H9 (cell line): ENCODE results near the gene ERBIN. TPM values are rescaled to one million over a fixed set of nuclear protein-coding genes. Genes with fewer than 3 reads are reported as not detected.
A peak's percentile ranks its signal among the peaks of the same experiment; 100 is the strongest.

ENCODE experiments used
- DNase-seq: peaks from one replicate; pipeline ENCODE4 v3.0.0-alpha.2; 2017
- H2AFZ ChIP-seq: one replicate; pipeline ENCODE4 v1.6.1; 2013; ENCODE audit warnings: mild to moderate bottlenecking, low read length, control low read depth, moderate library complexity
- H2AK5ac ChIP-seq: 2 replicates; pipeline ENCODE4 v1.6.1; 2013; ENCODE audit warnings: low read length, control low read depth, mixed read lengths; ENCODE audit not compliant: insufficient read length
- H2BK120ac ChIP-seq: one replicate; pipeline ENCODE4 v1.6.1; 2013; ENCODE audit warnings: low read depth, mild to moderate bottlenecking, low read length, control low read depth, inconsistent platforms; ENCODE audit not compliant: poor library complexity, severe bottlenecking
- H2BK12ac ChIP-seq: 2 replicates; pipeline ENCODE4 v1.6.1; 2013; ENCODE audit warnings: low read length, control low read depth, mixed read lengths, low read depth; ENCODE audit not compliant: insufficient read length
- H2BK15ac ChIP-seq: 2 replicates; pipeline ENCODE4 v1.6.1; 2013; ENCODE audit warnings: low read depth, low read length, control low read depth
- H2BK20ac ChIP-seq: one replicate; pipeline ENCODE4 v1.6.1; 2013; ENCODE audit warnings: low read depth, mild to moderate bottlenecking, low read length, control low read depth, inconsistent platforms; ENCODE audit not compliant: poor library complexity, severe bottlenecking
- H2BK5ac ChIP-seq: 2 replicates; pipeline ENCODE4 v1.6.1; 2013; ENCODE audit warnings: low read length, control low read depth, mixed read lengths; ENCODE audit not compliant: insufficient read length
- H3K14ac ChIP-seq: 2 replicates; pipeline ENCODE4 v1.6.1; 2013; ENCODE audit warnings: low read length, control low read depth; ENCODE audit not compliant: insufficient read depth
- H3K18ac ChIP-seq: 2 replicates; pipeline ENCODE4 v1.6.1; 2013; ENCODE audit warnings: low read depth, mild to moderate bottlenecking, mixed read lengths, low read length, control low read depth; ENCODE audit not compliant: insufficient read length
- H3K23ac ChIP-seq: 2 replicates; pipeline ENCODE4 v1.6.1; 2013; ENCODE audit warnings: low read length, control low read depth, mixed read lengths, low read depth; ENCODE audit not compliant: insufficient read length
- H3K23me2 ChIP-seq: 2 replicates; pipeline ENCODE4 v1.6.1; 2013; ENCODE audit warnings: low read depth, mild to moderate bottlenecking, mixed read lengths, low read length, control low read depth; ENCODE audit not compliant: insufficient read length, poor library complexity, severe bottlenecking
- H3K27ac ChIP-seq: 2 replicates; pipeline ENCODE4 v1.5.1; 2013; ENCODE audit warnings: low read length, control low read depth, mixed read lengths, low read depth; ENCODE audit not compliant: insufficient read length
- H3K27me3 ChIP-seq: 2 replicates; pipeline ENCODE4 v1.6.1; 2013; ENCODE audit warnings: low read length, control low read depth, inconsistent platforms; ENCODE audit not compliant: insufficient read depth
- H3K4ac ChIP-seq: 2 replicates; pipeline ENCODE4 v1.6.1; 2013; ENCODE audit warnings: low read depth, mild to moderate bottlenecking, control low read depth, inconsistent platforms, low read length, moderate library complexity
- H3K4me1 ChIP-seq: 2 replicates; pipeline ENCODE4 v1.6.1; 2013; ENCODE audit warnings: low read length, control low read depth, inconsistent platforms; ENCODE audit not compliant: insufficient read depth
- H3K4me2 ChIP-seq: 2 replicates; pipeline ENCODE4 v1.6.1; 2013; ENCODE audit warnings: low read length, control low read depth, mixed read lengths; ENCODE audit not compliant: insufficient read length, insufficient read depth
- H3K56ac ChIP-seq: 2 replicates; pipeline ENCODE4 v1.6.1; 2013; ENCODE audit warnings: low read depth, mild to moderate bottlenecking, mixed read lengths, low read length, control low read depth; ENCODE audit not compliant: insufficient read length
- H3K79me1 ChIP-seq: 2 replicates; pipeline ENCODE4 v1.6.1; 2013; ENCODE audit warnings: low read depth, mild to moderate bottlenecking, moderate library complexity, low read length, control low read depth, inconsistent platforms; ENCODE audit not compliant: insufficient read depth, poor library complexity, severe bottlenecking
- H3K79me2 ChIP-seq: 2 replicates; pipeline ENCODE4 v1.6.1; 2013; ENCODE audit warnings: low read length, control low read depth, inconsistent platforms; ENCODE audit not compliant: insufficient read depth
- H3K9ac ChIP-seq: 2 replicates; pipeline ENCODE4 v1.6.1; 2013; ENCODE audit warnings: low read length, control low read depth, mixed read lengths; ENCODE audit not compliant: insufficient read length; ENCODE audit errors: extremely low read depth
- H3K9me3 ChIP-seq: one replicate; pipeline ENCODE4 v1.6.1; 2013; ENCODE audit warnings: low read depth, low read length, inconsistent platforms; ENCODE audit not compliant: control insufficient read depth
- H3T11ph ChIP-seq: one replicate; pipeline ENCODE4 v1.6.1; 2013; ENCODE audit warnings: mild to moderate bottlenecking, low read length, control low read depth, inconsistent platforms
- H4K20me1 ChIP-seq: one replicate; pipeline ENCODE4 v1.6.1; 2013; ENCODE audit not compliant: control insufficient read depth, insufficient read length, insufficient read depth
- H4K5ac ChIP-seq: 2 replicates; pipeline ENCODE4 v1.6.1; 2013; ENCODE audit warnings: low read depth, mild to moderate bottlenecking, mixed read lengths, low read length, control low read depth; ENCODE audit not compliant: insufficient read length
- H4K8ac ChIP-seq: replicated peaks from 2 replicates; pipeline ENCODE4 v1.6.1; 2013; ENCODE audit warnings: low read length, control low read depth, mixed read lengths, low read depth; ENCODE audit not compliant: insufficient read length
- H4K91ac ChIP-seq: 2 replicates; pipeline ENCODE4 v1.6.1; 2013; ENCODE audit warnings: low read depth, mild to moderate bottlenecking, moderate library complexity, mixed read lengths, low read length, control low read depth; ENCODE audit not compliant: insufficient read length
- H3K27ac Mint-ChIP-seq, 3 experiments: 2 replicates in 2 of 3; 3 replicates in 1 of 3; pipeline ENCODE4 v1.8.0; 2020 to 2021; ENCODE audit warnings: mixed read lengths in 3 of 3, mild to moderate bottlenecking in 1 of 3, moderate library complexity in 1 of 3
- H3K27me3 Mint-ChIP-seq: 2 replicates; pipeline ENCODE4 v1.8.0; 2021; ENCODE audit warnings: low read depth, mild to moderate bottlenecking, moderate library complexity, mixed read lengths
- H3K36me3 Mint-ChIP-seq, 3 experiments: 2 replicates in 2 of 3; 3 replicates in 1 of 3; pipeline ENCODE4 v1.8.0; 2020 to 2021; ENCODE audit warnings: low read depth in 3 of 3, mixed read lengths in 3 of 3; ENCODE audit not compliant: insufficient read depth in 1 of 3
- H3K4me1 Mint-ChIP-seq, 2 experiments: 2 replicates each; pipeline ENCODE4 v1.8.0; 2020; ENCODE audit warnings: mixed read lengths in 2 of 2
- H3K4me3 Mint-ChIP-seq, 2 experiments: 2 replicates in 1 of 2; 3 replicates in 1 of 2; pipeline ENCODE4 v1.8.0; 2020 to 2021; ENCODE audit warnings: mild to moderate bottlenecking in 2 of 2, mixed read lengths in 2 of 2, moderate library complexity in 1 of 2
- H3K9me3 Mint-ChIP-seq, 2 experiments: 2 replicates in 1 of 2; 3 replicates in 1 of 2; pipeline ENCODE4 v1.8.0; 2020; ENCODE audit warnings: mild to moderate bottlenecking in 2 of 2, mixed read lengths in 2 of 2, moderate library complexity in 1 of 2
- CTCF ChIP-seq: fragments of 200-600 bp; sonication (generic); conservative IDR thresholded peaks from 3 replicates; pipeline ENCODE4 v1.8.0; 2021; ENCODE audit warnings: antibody characterized with exemption, mild to moderate bottlenecking
- WGBS: extraction: QIAGEN DNeasy Blood & Tissue Kit; methylation state at CpG from one replicate; pipeline ENCODE4 v1.1.7; 2013; ENCODE audit warnings: missing lambda C conversion rate, low lambda C conversion rate, mixed read lengths; ENCODE audit not compliant: insufficient read length; ENCODE audit errors: extremely low coverage; 5-methylcytosine and 5-hydroxymethylcytosine counted together
- total RNA-seq: library from RNA; stranded (reverse); gene quantifications from 2 replicates; pipeline ENCODE4 v1.2.1, GENCODE V29; 2021

ERBIN gene
- total RNA-seq, 1 experiment from 2014 or later, result 42.9 TPM

- peak overlapping the region; percentile 40 for H3K18ac ChIP-seq
- peaks cover 9% of the 10 kb centered on the region for H3K23me2 ChIP-seq
- no peak overlapping the region for H2BK20ac ChIP-seq
- no peak overlapping the region for H3T11ph ChIP-seq
- H3K9ac ChIP-seq, result peak overlapping the region; percentile 68
- no peaks in the 10 kb centered on the region for H3K4me1 ChIP-seq
- H2AFZ ChIP-seq, result no peak overlapping the region
- H2BK12ac ChIP-seq, result no peak overlapping the region
- WGBS, result no CpG with 5 or more reads among the region's 19 CpGs
- no peak overlapping the region for H3K4ac ChIP-seq
- H3K4me2 ChIP-seq, result peak overlapping the region; percentile 48
- Mint-ChIP-seq H3K36me3 (no peaks in the 10 kb centered on the region; a peak in 1 of 7 replicates), H3K27me3 (peaks cover 15% of the 10 kb centered on the region), H3K27ac (peak overlapping the region; percentile 87 to 96 (median 93); a peak in 6 of 7 replicates), H3K4me3 (peak overlapping the region; percentile 82 to 88), H3K4me1 (peaks cover 15 to 21% of the 10 kb centered on the region in 2 experiments), H3K9me3 (no peaks in the 10 kb centered on the region)
- no peak overlapping the region for H4K8ac ChIP-seq
- no peaks in the 10 kb centered on the region for H4K20me1 ChIP-seq
- H3K27ac ChIP-seq, result no peak overlapping the region
- no peak for TF ChIP-seq CTCF
- no peak overlapping the region for H4K91ac ChIP-seq
- no peak overlapping the region for H2AK5ac ChIP-seq
- H3K79me2 ChIP-seq, result peaks cover 10% of the 10 kb centered on the region; the same call in 1 of the 2 replicates
- H2BK15ac ChIP-seq, result no peak overlapping the region
- peak overlapping the region; percentile 63 for H3K14ac ChIP-seq
- no peak overlapping the region for H2BK5ac ChIP-seq
- peaks cover 2% of the 10 kb centered on the region; the same call in 1 of the 2 replicates for H3K27me3 ChIP-seq
- H2BK120ac ChIP-seq, result no peak overlapping the region
- no peak overlapping the region for H3K23ac ChIP-seq
- no peak overlapping the region for H3K56ac ChIP-seq
- H4K5ac ChIP-seq, result no peak overlapping the region
- no peak for DNase-seq
- no peaks in the 10 kb centered on the region for H3K9me3 ChIP-seq
- no peaks in the 10 kb centered on the region for H3K79me1 ChIP-seq
Observed at GRCh38 chr5:65924366-65925043, 1.9 kb upstream of the ERBIN start.
